Right lobe of liver (tissue), 4 donors: Measurements from ENCODE around the gene PITPNM2.

Experiments
- POLR2A ChIP-seq: fragments of 450-650 bp; IDR thresholded peaks from one replicate; pipeline ENCODE4 v1.6.1; 2017; ENCODE audit warnings: antibody characterized with exemption, mild to moderate bottlenecking
- TF ChIP-seq, protein P1 (sequence below), 4 donors: fragments of 200-600 bp in 3 of 4; fragments of 450-650 bp in 1 of 4; IDR thresholded peaks; one replicate each; pipeline versions ENCODE4 v1.5.1 to v1.8.0; 2016 to 2022; ENCODE audit warnings: antibody characterized with exemption in 4 of 4, mild to moderate bottlenecking in 2 of 4
- donor health status: DM: no; HTN: no; CAD: no.
- donor health status: DM: no; HTN: no; CAD: no.
- donor health status: DM: no; HTN: yes; CAD: no.

GRCh38 chr12:123113026-123113425 is 37.9 kb downstream of the PITPNM2 start:
- TF ChIP-seq, protein P1, sequence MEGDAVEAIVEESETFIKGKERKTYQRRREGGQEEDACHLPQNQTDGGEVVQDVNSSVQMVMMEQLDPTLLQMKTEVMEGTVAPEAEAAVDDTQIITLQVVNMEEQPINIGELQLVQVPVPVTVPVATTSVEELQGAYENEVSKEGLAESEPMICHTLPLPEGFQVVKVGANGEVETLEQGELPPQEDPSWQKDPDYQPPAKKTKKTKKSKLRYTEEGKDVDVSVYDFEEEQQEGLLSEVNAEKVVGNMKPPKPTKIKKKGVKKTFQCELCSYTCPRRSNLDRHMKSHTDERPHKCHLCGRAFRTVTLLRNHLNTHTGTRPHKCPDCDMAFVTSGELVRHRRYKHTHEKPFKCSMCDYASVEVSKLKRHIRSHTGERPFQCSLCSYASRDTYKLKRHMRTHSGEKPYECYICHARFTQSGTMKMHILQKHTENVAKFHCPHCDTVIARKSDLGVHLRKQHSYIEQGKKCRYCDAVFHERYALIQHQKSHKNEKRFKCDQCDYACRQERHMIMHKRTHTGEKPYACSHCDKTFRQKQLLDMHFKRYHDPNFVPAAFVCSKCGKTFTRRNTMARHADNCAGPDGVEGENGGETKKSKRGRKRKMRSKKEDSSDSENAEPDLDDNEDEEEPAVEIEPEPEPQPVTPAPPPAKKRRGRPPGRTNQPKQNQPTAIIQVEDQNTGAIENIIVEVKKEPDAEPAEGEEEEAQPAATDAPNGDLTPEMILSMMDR (IDR thresholded peaks at IDR 0.05), result no peak
- TF ChIP-seq POLR2A, result no peak
